Retinal pigment epithelial cell (primary cell): Measurements from ENCODE around the gene UBE2F.

Experiments used
- DNase-seq: peaks from one replicate; pipeline ENCODE4 v3.0.0-alpha.2; 2010; ENCODE audit warnings: low read depth
- H3K4me3 ChIP-seq: 2 replicates; pipeline ENCODE4 v1.5.1; 2011; ENCODE audit warnings: mild to moderate bottlenecking, low read length, control low read depth, moderate library complexity
- TF ChIP-seq, protein P1 (sequence below): conservative IDR thresholded peaks from 2 replicates; pipeline ENCODE4 v1.5.1; 2011; ENCODE audit warnings: low read depth, low read length, control low read depth, inconsistent platforms

Gene UBE2F

DNA sequence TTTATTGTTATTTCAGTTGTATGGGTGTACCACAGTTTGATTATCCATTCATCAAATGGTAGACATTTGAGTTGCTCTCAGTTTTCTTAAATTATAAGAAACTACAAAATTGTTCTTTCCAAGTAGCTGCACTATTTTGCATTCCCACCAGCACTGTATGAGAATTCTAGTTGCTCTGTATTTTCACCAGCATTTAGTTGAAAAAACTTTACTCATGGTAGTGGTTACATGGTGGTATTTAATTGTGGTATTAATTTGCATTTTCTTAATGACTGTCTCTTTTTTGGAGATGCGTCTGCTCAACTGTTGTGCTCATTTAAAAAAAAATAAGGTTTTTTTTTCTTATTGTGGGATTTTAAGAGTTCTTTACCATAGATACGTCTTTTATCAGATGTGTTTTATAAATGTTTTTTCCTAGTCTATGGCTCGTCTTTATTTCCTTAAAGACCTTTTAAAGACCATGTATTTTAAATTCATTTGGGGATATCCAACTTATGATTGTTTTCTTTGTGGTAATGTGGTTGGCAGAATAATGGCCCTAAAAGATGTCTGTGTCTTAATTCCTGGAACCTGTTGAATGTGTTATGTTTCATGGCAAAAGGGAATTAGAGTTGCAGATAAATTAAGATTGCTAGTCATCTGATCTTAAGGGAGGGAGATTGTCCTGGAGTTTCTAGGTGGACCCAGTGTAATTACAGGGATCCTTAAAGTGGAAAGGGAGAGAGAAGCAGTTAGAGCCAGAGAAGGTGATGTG lies 37.4 kb downstream of the UBE2F start:
- TF ChIP-seq, protein P1, sequence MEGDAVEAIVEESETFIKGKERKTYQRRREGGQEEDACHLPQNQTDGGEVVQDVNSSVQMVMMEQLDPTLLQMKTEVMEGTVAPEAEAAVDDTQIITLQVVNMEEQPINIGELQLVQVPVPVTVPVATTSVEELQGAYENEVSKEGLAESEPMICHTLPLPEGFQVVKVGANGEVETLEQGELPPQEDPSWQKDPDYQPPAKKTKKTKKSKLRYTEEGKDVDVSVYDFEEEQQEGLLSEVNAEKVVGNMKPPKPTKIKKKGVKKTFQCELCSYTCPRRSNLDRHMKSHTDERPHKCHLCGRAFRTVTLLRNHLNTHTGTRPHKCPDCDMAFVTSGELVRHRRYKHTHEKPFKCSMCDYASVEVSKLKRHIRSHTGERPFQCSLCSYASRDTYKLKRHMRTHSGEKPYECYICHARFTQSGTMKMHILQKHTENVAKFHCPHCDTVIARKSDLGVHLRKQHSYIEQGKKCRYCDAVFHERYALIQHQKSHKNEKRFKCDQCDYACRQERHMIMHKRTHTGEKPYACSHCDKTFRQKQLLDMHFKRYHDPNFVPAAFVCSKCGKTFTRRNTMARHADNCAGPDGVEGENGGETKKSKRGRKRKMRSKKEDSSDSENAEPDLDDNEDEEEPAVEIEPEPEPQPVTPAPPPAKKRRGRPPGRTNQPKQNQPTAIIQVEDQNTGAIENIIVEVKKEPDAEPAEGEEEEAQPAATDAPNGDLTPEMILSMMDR, result no peak
- no peak for DNase-seq
- H3K4me3 ChIP-seq, result no peak overlapping the region

DNA sequence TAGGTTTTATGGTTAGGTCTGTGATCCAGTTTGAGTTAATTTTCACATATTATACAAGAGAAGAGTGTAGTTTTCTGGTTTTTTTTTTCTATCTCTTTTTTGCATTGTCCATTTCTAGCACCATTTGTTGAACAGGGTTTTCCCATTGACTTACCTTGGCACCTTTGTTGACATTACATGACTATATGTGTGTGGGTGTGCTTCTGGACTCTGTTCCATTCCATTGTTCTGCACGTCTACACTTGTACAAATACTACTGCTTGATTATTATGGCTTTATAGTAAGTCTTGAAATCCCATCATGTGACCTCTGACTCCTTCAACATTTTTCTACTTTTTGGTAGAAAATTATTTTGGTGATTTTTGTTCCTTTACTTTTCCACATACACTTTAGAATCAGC lies 38.7 kb downstream of the UBE2F start:
- DNase-seq, result no peak
- no peak overlapping the region for H3K4me3 ChIP-seq
- TF ChIP-seq, protein P1, result no peak

DNA sequence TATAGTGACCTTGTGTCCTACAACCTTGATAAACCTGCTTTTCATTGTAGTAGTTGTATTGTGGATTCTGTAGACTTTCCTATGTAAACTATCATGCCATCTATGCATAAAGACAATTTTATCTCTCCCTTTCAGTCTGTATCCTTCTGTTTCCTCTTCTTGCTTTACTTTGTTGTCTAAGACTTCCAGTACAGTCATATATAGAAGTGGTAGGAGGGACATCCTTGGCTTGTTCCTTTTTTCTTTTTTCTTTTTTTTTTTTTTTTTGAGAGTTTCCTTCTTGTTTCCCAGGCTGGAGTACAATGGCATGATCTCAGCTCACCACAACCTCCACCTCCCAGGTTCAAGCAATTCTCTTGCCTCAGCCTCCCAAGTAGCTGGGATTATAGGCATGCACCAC lies 39.7 kb downstream of the UBE2F start:
- DNase-seq, result no peak
- TF ChIP-seq, protein P1, result no peak
- no peak overlapping the region for H3K4me3 ChIP-seq

DNA sequence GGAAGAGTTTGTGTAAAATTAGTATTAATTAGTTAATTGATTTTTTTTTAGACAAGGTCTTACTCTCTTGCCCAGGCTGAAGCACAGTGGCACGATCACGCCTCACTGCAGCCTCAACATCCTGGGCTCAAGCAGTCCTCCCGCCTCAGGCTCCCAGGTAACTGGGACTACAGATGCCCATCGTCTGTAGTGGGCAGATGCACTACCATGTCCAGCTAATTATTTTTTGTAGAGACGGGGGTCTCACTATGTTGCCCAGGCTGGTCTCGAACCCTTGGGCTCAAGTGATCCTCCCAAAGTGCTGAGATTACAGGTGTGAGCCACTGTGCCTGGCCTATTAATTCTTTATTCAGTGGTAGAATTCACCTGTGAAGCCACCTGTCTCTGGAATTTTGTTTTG lies 41.1 kb downstream of the UBE2F start:
- DNase-seq, result no peak
- H3K4me3 ChIP-seq, result no peak overlapping the region
- TF ChIP-seq, protein P1, result no peak

DNA sequence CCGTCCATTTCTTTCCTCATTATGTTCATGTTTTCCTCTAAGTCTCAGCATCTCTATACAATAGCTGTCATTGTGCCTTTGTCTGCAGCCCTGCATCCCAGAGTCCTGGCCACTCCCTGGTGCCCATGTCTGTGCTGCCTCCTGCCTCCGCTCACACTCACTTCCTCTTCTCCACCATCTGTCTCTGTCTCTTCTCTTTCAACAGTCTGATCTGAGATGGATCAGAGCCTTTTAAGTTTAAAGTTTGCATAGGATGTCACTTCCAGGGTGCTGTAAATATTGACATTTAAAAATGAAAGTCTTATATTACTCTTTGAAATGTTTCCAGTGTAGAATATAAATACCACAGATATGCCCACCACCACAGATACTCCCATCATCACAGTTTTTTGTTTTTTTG lies 42.7 kb downstream of the UBE2F start:
- no peak overlapping the region for H3K4me3 ChIP-seq
- TF ChIP-seq, protein P1, result no peak
- DNase-seq, result no peak

- TF ChIP-seq, protein P1, result no peak
- DNase-seq, result no peak
- H3K4me3 ChIP-seq, result no peak overlapping the region
Measured at GRCh38 chr2:238010572-238010971, 43.8 kb downstream of the UBE2F start.

- H3K4me3 ChIP-seq, result no peak overlapping the region
- no peak for DNase-seq
- TF ChIP-seq, protein P1, result no peak
Measured at GRCh38 chr2:238013806-238014205, 47.0 kb downstream of the UBE2F start.
